ENCODE measurements around the gene RASD2.

Gene RASD2

DNA sequence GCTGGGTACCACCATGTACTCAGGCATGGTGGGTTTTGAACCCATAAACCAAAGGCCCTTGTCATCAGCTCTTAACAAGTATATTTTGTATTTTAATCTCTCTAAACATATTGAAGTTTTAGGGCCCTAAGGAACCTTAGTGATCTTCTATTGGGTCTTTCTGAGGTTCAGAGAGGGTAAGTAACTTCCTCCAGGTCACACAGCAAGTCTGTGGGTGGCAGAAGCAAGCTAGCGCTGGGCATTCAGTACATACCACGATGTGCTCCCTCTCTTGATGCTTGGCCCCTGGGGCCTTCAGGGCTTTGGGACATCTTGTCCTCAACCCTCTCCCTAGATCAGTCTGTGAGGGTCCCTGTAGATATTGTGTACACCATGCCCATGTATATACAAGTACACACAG is 12.7 kb downstream of the RASD2 start:
- H3K9ac ChIP-seq (ENCODE audit: low read depth, low read length): no peak overlapping the region
- H3K36me3 ChIP-seq (ENCODE audit: insufficient read depth, low read length): no peaks in the 10 kb centered on the region
- no peaks in the 10 kb centered on the region for H3K9me3 ChIP-seq (ENCODE audit: insufficient read depth, low read depth, low read length)
- H3K27me3 ChIP-seq (ENCODE audit: insufficient read depth, low read length): 0 out of 2 replicates have a peak, but pooled peaks cover 3% of the 10 kb centered on the region
- WGBS: 98% methylated on average over 2 of the region's 2 CpGs
- peaks cover 11% of the 10 kb centered on the region for H3K4me1 ChIP-seq (ENCODE audit: insufficient read depth, low read length)
- no peak overlapping the region for H3K4me3 ChIP-seq (ENCODE audit: low read length)
- H3K27ac ChIP-seq (ENCODE audit: low read depth, low read length): no peak overlapping the region

DNA sequence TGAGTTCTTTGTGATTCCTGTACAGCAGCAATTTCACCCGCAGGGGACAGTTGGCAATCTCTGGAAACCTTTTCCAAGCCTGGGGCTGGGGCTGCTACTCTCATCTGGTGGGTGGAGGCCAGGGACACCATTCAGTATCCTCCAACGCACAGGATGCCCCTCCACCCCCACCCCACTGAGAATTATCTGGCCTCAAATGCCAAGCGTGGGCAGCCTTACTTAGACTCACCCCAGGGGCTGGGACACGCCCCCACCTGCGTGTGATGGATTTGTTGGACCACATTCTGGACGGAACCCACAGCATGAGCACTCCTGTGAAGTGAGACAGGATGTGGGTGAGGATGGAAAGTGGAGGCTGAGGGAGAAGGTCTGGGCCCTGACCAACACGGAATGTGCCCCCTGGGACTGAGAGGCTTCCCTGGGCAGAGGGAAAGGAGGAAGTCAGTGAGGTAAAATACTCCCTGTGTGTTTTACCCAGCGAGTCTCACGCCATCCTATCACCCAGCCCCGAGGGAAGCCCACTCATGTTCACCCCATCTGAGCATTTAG is 13.7 kb downstream of the RASD2 start:
- peaks cover 2% of the 10 kb centered on the region; the same call in 1 of the 2 replicates for H3K4me1 ChIP-seq (ENCODE audit: insufficient read depth, low read length)
- WGBS: 85% methylated on average over 10 of the region's 10 CpGs

DNA sequence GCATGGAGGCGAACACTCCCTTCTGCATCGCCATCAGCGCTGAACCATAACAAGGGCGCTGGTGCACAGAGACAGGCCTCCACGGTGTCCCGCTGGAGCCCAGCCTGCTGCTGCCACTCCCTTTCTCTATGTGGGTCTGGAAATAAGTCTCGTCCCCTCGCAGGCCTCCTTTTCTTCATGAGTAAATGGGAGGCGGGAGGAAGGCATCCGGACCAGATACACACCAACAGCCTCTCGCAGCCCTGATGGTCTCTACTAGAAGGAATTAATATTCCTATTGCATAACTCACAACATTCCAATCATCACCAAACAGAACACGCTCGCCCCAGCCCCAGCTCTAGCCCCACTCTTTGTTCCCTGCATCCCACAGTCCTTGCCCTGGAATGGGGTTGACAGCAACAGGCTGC is 14.9 kb downstream of the RASD2 start:
- no peak overlapping the region for H3K4me3 ChIP-seq (ENCODE audit: low read length)
- no peaks in the 10 kb centered on the region for H3K36me3 ChIP-seq (ENCODE audit: insufficient read depth, low read length)
- H3K27me3 ChIP-seq (ENCODE audit: insufficient read depth, low read length): no peaks in the 10 kb centered on the region
- no peaks in the 10 kb centered on the region; the same call in 1 of the 2 replicates for H3K9me3 ChIP-seq (ENCODE audit: insufficient read depth, low read depth, low read length)
- H3K27ac ChIP-seq (ENCODE audit: low read depth, low read length): no peak overlapping the region
- H3K4me1 ChIP-seq (ENCODE audit: insufficient read depth, low read length): no peaks in the 10 kb centered on the region
- 84% methylated on average over 13 of the region's 13 CpGs for WGBS
- no peak overlapping the region for H3K9ac ChIP-seq (ENCODE audit: low read depth, low read length)

More for the DNA sequence above, 13.7 kb downstream of the RASD2 start:
- Histone ChIP-seq H3K9me3 (ENCODE audit: insufficient read depth, low read depth, low read length) (no peaks in the 10 kb centered on the region; the same call in 1 of the 2 replicates), H3K27me3 (ENCODE audit: insufficient read depth, low read length) (0 out of 2 replicates have a peak, but pooled peaks cover 3% of the 10 kb centered on the region), H3K36me3 (ENCODE audit: insufficient read depth, low read length) (no peaks in the 10 kb centered on the region), H3K9ac (ENCODE audit: low read depth, low read length) (no peak overlapping the region), H3K4me3 (ENCODE audit: low read length) (no peak overlapping the region), H3K27ac (ENCODE audit: low read depth, low read length) (no peak overlapping the region)

DNA sequence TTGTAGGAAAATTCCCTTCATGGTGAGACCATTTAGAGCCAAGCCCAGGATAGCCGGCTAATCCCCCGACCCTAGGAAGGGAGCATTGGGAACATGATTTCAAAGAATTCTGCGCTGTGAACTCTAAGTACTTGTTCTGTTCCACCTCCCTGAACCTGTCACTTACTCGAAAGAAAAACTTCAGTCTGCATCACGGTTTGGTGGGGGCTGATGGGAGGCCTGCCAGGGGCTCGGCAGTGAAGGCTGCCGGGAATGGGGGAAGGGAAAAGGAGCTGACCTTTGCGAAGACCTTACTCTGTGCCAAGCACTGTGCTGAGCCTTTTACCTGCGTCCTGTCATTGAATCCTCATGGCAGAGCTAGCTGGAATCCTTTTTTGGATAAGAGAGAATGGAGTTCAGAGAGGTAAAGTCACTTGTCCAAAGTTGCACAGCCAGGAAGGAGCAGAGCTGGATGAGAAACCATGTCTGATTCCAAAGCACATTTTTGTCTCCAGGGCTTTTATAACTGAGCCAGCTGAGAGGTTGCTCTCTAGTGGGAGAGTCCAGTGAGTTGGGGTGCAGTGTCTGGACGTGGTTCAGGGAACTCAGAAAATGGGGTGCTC is 15.4 kb downstream of the RASD2 start:
- WGBS: 80% methylated on average over 10 of the region's 10 CpGs
- H3K27me3 ChIP-seq (ENCODE audit: insufficient read depth, low read length): no peaks in the 10 kb centered on the region

DNA sequence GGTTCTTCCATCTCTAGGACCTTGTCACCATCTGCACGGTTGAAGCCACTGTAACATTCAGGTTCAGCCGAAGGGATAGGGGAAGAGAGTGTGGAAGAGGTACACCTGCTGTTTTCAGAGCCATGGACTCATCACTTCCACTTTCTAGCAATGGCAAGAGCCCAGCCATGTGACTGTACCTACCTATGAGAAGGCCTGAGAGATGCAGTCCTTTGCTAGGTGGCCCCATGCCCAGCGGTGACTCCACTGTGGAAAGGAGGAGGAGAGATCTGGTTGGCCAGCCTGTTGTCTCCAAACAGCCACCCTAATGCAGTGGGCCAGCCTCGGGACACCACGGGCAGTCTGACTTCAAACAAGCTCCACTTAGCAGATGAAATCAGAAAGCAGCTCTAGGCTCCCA is 16.0 kb downstream of the RASD2 start:
- Histone ChIP-seq H3K4me3 (ENCODE audit: low read length) (no peak overlapping the region), H3K4me1 (ENCODE audit: insufficient read depth, low read length) (peaks cover under 1% of the 10 kb centered on the region; the same call in 1 of the 2 replicates), H3K9ac (ENCODE audit: low read depth, low read length) (no peak overlapping the region), H3K27me3 (ENCODE audit: insufficient read depth, low read length) (no peaks in the 10 kb centered on the region), H3K36me3 (ENCODE audit: insufficient read depth, low read length) (no peaks in the 10 kb centered on the region), H3K27ac (ENCODE audit: low read depth, low read length) (no peak overlapping the region), H3K9me3 (ENCODE audit: insufficient read depth, low read depth, low read length) (no peaks in the 10 kb centered on the region; the same call in 1 of the 2 replicates)
- WGBS: 91% methylated on average over 5 of the region's 5 CpGs

More for the DNA sequence above, 15.4 kb downstream of the RASD2 start:
- Histone ChIP-seq H3K27ac (ENCODE audit: low read depth, low read length) (no peak overlapping the region), H3K9me3 (ENCODE audit: insufficient read depth, low read depth, low read length) (no peaks in the 10 kb centered on the region; the same call in 1 of the 2 replicates), H3K4me3 (ENCODE audit: low read length) (no peak overlapping the region), H3K9ac (ENCODE audit: low read depth, low read length) (no peak overlapping the region), H3K4me1 (ENCODE audit: insufficient read depth, low read length) (no peaks in the 10 kb centered on the region), H3K36me3 (ENCODE audit: insufficient read depth, low read length) (no peaks in the 10 kb centered on the region)

DNA sequence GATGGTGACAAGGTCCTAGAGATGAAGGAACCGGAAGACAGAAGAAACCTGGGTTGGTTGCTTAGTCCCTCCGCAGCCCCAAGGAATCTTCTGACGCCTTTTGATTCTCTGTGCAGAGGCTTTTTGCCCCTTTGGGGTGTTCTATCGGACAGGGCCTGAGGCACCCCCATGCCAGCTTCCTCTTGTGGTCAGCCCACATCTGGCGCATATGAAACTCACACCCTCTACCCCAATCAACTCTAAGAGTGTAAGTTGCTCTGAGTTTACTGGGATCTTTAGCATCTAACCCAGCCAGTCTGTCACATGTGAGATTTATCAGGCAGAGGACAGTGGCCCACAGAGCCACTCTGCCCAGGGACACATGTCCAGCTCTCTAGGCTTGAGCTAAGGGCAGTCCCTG is 17.4 kb downstream of the RASD2 start:
- 91% methylated on average over 5 of the region's 5 CpGs for WGBS
- no peak overlapping the region for H3K27ac ChIP-seq (ENCODE audit: low read depth, low read length)
- no peaks in the 10 kb centered on the region for H3K27me3 ChIP-seq (ENCODE audit: insufficient read depth, low read length)
- no peaks in the 10 kb centered on the region for H3K36me3 ChIP-seq (ENCODE audit: insufficient read depth, low read length)
- H3K4me1 ChIP-seq (ENCODE audit: insufficient read depth, low read length): peaks cover 9% of the 10 kb centered on the region
- no peaks in the 10 kb centered on the region; the same call in 1 of the 2 replicates for H3K9me3 ChIP-seq (ENCODE audit: insufficient read depth, low read depth, low read length)
- H3K9ac ChIP-seq (ENCODE audit: low read depth, low read length): no peak overlapping the region
- no peak overlapping the region for H3K4me3 ChIP-seq (ENCODE audit: low read length)

DNA sequence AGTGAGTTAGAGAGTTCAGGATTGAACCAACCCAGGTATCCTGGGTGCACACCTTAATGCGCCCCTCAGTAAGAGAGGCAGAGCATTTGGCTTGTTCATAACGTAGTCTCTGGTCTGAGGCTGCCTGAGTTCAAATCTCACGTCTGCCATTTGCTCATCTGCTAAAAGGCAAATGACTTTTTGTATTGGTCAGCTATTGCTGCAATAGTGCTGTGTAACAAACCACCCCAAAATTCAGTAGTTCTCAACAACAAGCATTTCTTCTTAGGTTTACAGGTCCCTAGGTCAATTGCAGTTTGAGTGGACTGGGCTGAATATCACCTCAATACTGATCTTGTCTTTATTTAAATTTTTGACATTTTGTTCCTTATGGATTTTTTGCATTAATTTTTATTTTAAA is 18.1 kb downstream of the RASD2 start:
- no peak overlapping the region for H3K27ac ChIP-seq (ENCODE audit: low read depth, low read length)
- no peak overlapping the region for H3K4me3 ChIP-seq (ENCODE audit: low read length)
- no peaks in the 10 kb centered on the region; the same call in 1 of the 2 replicates for H3K9me3 ChIP-seq (ENCODE audit: insufficient read depth, low read depth, low read length)
- no peak overlapping the region for H3K9ac ChIP-seq (ENCODE audit: low read depth, low read length)
- H3K4me1 ChIP-seq (ENCODE audit: insufficient read depth, low read length): peaks cover 15% of the 10 kb centered on the region
- H3K27me3 ChIP-seq (ENCODE audit: insufficient read depth, low read length): no peaks in the 10 kb centered on the region
- no peaks in the 10 kb centered on the region for H3K36me3 ChIP-seq (ENCODE audit: insufficient read depth, low read length)
- WGBS: 92% methylated on average over 3 of the region's 3 CpGs

GRCh38 chr22:35559354-35560005 is 18.8 kb downstream of the RASD2 start:
- no peaks in the 10 kb centered on the region for H3K36me3 ChIP-seq (ENCODE audit: insufficient read depth, low read length)
- H3K4me3 ChIP-seq (ENCODE audit: low read length): no peak overlapping the region
- no peak overlapping the region for H3K27ac ChIP-seq (ENCODE audit: low read depth, low read length)
- H3K9me3 ChIP-seq (ENCODE audit: insufficient read depth, low read depth, low read length): no peaks in the 10 kb centered on the region; the same call in 1 of the 2 replicates
- peaks cover 15% of the 10 kb centered on the region for H3K4me1 ChIP-seq (ENCODE audit: insufficient read depth, low read length)
- H3K9ac ChIP-seq (ENCODE audit: low read depth, low read length): no peak overlapping the region
- WGBS: no CpG with 5 or more reads among the region's 2 CpGs
- H3K27me3 ChIP-seq (ENCODE audit: insufficient read depth, low read length): no peaks in the 10 kb centered on the region

DNA sequence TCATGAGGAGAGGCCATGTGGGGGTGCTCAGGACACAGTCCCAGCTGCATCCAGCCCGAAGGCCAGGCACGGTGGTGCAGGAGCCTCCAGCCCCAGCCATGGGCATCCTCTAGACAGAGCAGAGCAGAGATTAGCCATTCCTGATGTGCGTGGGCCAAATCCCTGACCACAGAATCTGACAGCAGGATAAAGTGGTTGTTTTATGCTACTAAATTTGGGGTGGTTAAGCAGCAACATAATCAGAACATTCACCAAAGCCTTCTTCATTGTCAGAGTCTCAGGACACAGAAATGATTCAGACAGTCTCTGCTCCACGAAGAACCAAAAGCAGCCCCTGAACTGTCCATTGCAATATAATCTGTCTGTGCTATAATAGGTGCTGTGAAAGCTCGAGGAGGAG is 19.7 kb downstream of the RASD2 start:
- Histone ChIP-seq H3K4me3 (ENCODE audit: low read length) (no peak overlapping the region), H3K36me3 (ENCODE audit: insufficient read depth, low read length) (no peaks in the 10 kb centered on the region), H3K27me3 (ENCODE audit: insufficient read depth, low read length) (no peaks in the 10 kb centered on the region), H3K9ac (ENCODE audit: low read depth, low read length) (no peak overlapping the region), H3K27ac (ENCODE audit: low read depth, low read length) (no peak overlapping the region), H3K9me3 (ENCODE audit: insufficient read depth, low read depth, low read length) (no peaks in the 10 kb centered on the region; the same call in 1 of the 2 replicates), H3K4me1 (ENCODE audit: insufficient read depth, low read length) (peaks cover 15% of the 10 kb centered on the region)
- 83% methylated on average over 5 of the region's 5 CpGs for WGBS

GRCh38 chr22:35560824-35561223 is 20.2 kb downstream of the RASD2 start:
- no peak overlapping the region for H3K27ac ChIP-seq (ENCODE audit: low read depth, low read length)
- H3K36me3 ChIP-seq (ENCODE audit: insufficient read depth, low read length): no peaks in the 10 kb centered on the region
- H3K4me1 ChIP-seq (ENCODE audit: insufficient read depth, low read length): peaks cover 17% of the 10 kb centered on the region
- 96% methylated on average over 1 of the region's 1 CpG for WGBS
- no peaks in the 10 kb centered on the region; the same call in 1 of the 2 replicates for H3K9me3 ChIP-seq (ENCODE audit: insufficient read depth, low read depth, low read length)
- no peak overlapping the region for H3K9ac ChIP-seq (ENCODE audit: low read depth, low read length)
- H3K4me3 ChIP-seq (ENCODE audit: low read length): no peak overlapping the region
- no peaks in the 10 kb centered on the region for H3K27me3 ChIP-seq (ENCODE audit: insufficient read depth, low read length)

All from HUES64 (cell line).